Stomach smooth muscle (tissue), 2 donors: Measurements from ENCODE around the gene COL6A3.
A peak's percentile ranks its signal among the peaks of the same experiment; 100 is the strongest.

Experiments used
- H3K27ac ChIP-seq: one replicate; pipeline ENCODE4 v1.7.0; 2013; ENCODE audit warnings: mild to moderate bottlenecking, low read length, inconsistent platforms
- H3K27me3 ChIP-seq, 2 donors: one replicate each; pipeline ENCODE4 v1.7.0; 2013; ENCODE audit warnings: low read length in 2 of 2; ENCODE audit not compliant: insufficient read depth in 2 of 2, control insufficient read depth in 1 of 2
- H3K36me3 ChIP-seq, 2 donors: one replicate each; pipeline ENCODE4 v1.7.0; 2013; ENCODE audit warnings: low read length in 2 of 2; ENCODE audit not compliant: control insufficient read depth in 2 of 2, insufficient read depth in 2 of 2
- H3K4me1 ChIP-seq: one replicate; pipeline ENCODE4 v1.7.0; 2013; ENCODE audit warnings: low read length; ENCODE audit not compliant: control insufficient read depth, insufficient read depth
- H3K4me3 ChIP-seq, 2 donors: one replicate each; pipeline ENCODE4 v1.7.0; 2013; ENCODE audit warnings: low read length in 2 of 2
- H3K9ac ChIP-seq, 2 donors: one replicate each; pipeline ENCODE4 v1.7.0; 2013; ENCODE audit warnings: low read length in 2 of 2, mild to moderate bottlenecking in 1 of 2
- H3K9me3 ChIP-seq, 2 donors: one replicate each; pipeline ENCODE4 v1.7.0; 2013; ENCODE audit warnings: low read length in 2 of 2; ENCODE audit not compliant: control insufficient read depth in 2 of 2
- donor health status: healthy.
- donor health status: Pancreatic carcinoma.

Gene COL6A3

DNA sequence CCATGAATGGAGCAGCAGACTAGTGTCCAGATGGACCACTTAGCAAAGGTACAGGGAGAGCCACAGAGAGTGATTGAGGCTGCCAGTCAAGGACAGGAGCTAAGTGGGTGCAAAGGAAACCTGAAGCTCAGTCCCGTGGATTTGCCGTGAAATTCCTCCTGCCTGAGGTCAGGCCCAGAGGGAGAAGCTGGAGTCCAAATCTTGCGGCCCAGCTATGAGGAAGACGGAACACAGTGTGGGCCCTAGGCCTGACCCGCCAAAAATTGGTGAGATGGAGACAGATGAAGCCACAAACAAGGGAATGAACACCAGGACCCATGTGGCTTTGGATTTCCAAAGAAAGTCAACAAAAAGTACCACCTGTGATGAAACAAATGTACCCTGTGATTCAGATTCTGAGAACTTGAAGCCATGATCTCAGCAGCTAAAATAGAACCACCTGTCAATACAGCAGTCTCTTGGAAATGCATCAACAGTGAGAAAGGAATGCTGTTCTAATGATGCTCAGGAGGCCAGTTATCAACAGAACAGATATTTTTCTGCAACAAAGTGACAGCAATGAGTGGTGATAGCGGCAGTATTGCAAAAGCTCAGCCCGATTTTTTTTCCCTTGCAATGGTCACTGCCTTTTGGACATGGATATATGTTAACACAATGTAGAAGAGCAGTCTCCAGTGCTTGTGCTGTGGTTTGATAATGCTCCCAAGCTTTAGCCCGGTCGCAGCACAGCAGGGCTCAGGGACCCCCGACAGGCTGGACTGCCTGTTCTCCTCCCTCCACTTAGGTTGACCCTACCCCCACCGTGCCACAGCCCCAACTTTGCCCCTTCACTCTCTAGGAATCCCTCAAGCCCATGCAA lies 10.7 kb downstream of the COL6A3 start:
- H3K27ac ChIP-seq = peak overlapping the region; percentile 55
- H3K9me3 ChIP-seq = no peaks in the 10 kb centered on the region
- H3K4me3 ChIP-seq = peak overlapping the region in 1 of 2 donors; percentile 40
- peaks cover 0 to 7% of the 10 kb centered on the region in 2 donors for H3K36me3 ChIP-seq
- no peaks in the 10 kb centered on the region for H3K27me3 ChIP-seq
- H3K9ac ChIP-seq = no peak overlapping the region
- peaks cover 73% of the 10 kb centered on the region for H3K4me1 ChIP-seq

- no peak overlapping the region for H3K27ac ChIP-seq
- no peaks in the 10 kb centered on the region for H3K9me3 ChIP-seq
- H3K4me1 ChIP-seq = peaks cover 52% of the 10 kb centered on the region
- H3K27me3 ChIP-seq = no peaks in the 10 kb centered on the region
- H3K36me3 ChIP-seq = peaks cover 9 to 10% of the 10 kb centered on the region in 2 donors
- no peak overlapping the region for H3K4me3 ChIP-seq
- H3K9ac ChIP-seq = no peak overlapping the region
These were observed 13.8 kb downstream of the COL6A3 start for GRCh38 chr2:237400199-237400598.

DNA sequence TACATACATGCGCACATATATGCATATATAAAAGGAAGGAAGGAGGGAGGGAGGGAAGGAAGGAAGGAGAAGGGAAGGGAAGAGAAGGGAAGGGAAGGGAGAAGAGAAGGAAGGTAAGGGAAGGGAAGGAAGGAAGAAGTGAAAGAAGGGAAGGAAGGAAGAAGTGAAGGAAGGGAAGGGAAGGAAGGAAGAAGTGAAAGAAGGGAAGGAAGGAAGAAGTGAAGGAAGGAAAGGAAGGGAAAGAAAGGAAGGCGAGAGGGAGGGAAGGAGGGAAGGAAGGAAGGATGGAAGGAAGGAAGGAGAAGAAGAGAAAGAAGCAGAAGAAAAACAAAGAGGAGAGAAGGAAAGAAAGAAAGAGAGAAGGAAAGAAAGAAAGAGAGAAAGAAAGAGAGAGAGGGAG lies 16.9 kb downstream of the COL6A3 start:
- Histone ChIP-seq H3K9me3 (no peaks in the 10 kb centered on the region), H3K27me3 (no peaks in the 10 kb centered on the region), H3K36me3 (peaks cover 36 to 37% of the 10 kb centered on the region in 2 donors), H3K9ac (no peak overlapping the region), H3K27ac (no peak overlapping the region), H3K4me1 (peaks cover 38% of the 10 kb centered on the region), H3K4me3 (no peak overlapping the region)

- peaks cover 29% of the 10 kb centered on the region for H3K4me1 ChIP-seq
- H3K9me3 ChIP-seq = no peaks in the 10 kb centered on the region
- no peak overlapping the region for H3K9ac ChIP-seq
- H3K27me3 ChIP-seq = no peaks in the 10 kb centered on the region
- H3K27ac ChIP-seq = no peak overlapping the region
- peaks cover 41 to 43% of the 10 kb centered on the region in 2 donors for H3K36me3 ChIP-seq
- no peak overlapping the region for H3K4me3 ChIP-seq
These were observed 20.4 kb downstream of the COL6A3 start for GRCh38 chr2:237393523-237393922.

DNA sequence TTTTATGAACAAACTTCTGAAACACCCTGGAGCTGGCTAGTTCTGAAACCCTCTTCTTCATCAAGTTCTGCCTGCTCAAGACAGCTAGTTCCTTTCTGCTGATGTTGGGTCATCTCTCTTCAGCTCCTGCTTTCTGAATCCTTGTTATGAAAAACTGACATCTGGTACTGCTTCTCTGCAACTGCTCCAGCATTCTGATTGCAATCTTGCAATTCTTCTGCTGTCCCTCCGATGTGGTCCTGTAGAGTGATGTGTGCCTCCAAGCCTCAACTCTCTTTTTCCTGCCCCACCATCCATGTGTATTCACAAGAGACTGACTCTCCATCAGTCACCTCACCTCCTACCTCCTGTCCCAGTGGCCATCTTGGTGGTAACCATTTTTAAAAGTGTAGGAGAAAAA lies 21.8 kb downstream of the COL6A3 start:
- no peak overlapping the region for H3K4me3 ChIP-seq

GRCh38 chr2:237391140-237391539 lies 22.8 kb downstream of the COL6A3 start:
- H3K9ac ChIP-seq = no peak overlapping the region
- no peaks in the 10 kb centered on the region for H3K27me3 ChIP-seq
- H3K4me1 ChIP-seq = peaks cover 21% of the 10 kb centered on the region
- no peaks in the 10 kb centered on the region for H3K9me3 ChIP-seq
- H3K4me3 ChIP-seq = no peak overlapping the region
- peaks cover 47 to 60% of the 10 kb centered on the region in 2 donors for H3K36me3 ChIP-seq
- peak overlapping the region; percentile 24 for H3K27ac ChIP-seq

More for the DNA sequence above, 21.8 kb downstream of the COL6A3 start:
- no peaks in the 10 kb centered on the region for H3K9me3 ChIP-seq
- peak overlapping the region; percentile 24 for H3K27ac ChIP-seq
- H3K9ac ChIP-seq = no peak overlapping the region
- H3K27me3 ChIP-seq = no peaks in the 10 kb centered on the region
- peaks cover 21% of the 10 kb centered on the region for H3K4me1 ChIP-seq
- H3K36me3 ChIP-seq = peaks cover 47 to 52% of the 10 kb centered on the region in 2 donors

GRCh38 chr2:237390235-237390634 lies 23.7 kb downstream of the COL6A3 start:
- Histone ChIP-seq H3K4me1 (peaks cover 21% of the 10 kb centered on the region), H3K36me3 (peaks cover 42 to 61% of the 10 kb centered on the region in 2 donors), H3K9ac (no peak overlapping the region), H3K27ac (peak overlapping the region; percentile 19), H3K4me3 (no peak overlapping the region), H3K9me3 (no peaks in the 10 kb centered on the region), H3K27me3 (no peaks in the 10 kb centered on the region)

GRCh38 chr2:237389831-237390230 lies 24.1 kb downstream of the COL6A3 start:
- peaks cover 22% of the 10 kb centered on the region for H3K4me1 ChIP-seq
- no peaks in the 10 kb centered on the region for H3K27me3 ChIP-seq
- H3K27ac ChIP-seq = peak overlapping the region; percentile 19
- H3K36me3 ChIP-seq = peaks cover 42 to 60% of the 10 kb centered on the region in 2 donors
- no peak overlapping the region for H3K9ac ChIP-seq
- no peaks in the 10 kb centered on the region for H3K9me3 ChIP-seq
- H3K4me3 ChIP-seq = no peak overlapping the region

DNA sequence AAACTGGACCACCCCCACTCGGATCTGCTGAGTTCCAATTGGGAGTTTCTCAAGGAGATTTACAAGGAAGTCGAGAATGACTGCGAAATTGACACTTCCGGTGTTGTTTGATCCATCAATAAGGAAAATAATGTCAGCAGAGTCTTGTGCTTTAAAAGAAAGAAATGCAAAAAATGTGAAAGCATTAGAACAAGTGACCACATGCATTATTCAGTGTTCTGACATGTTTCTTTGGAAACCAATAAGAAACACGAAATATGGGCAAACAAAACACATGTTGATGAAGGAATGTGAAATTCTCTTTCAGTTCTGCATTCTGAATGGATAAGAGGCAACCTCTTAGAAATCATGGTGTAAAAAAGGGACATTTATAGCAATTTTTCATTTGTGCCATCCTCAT lies 25.9 kb downstream of the COL6A3 start:
- Histone ChIP-seq H3K27me3 (no peaks in the 10 kb centered on the region), H3K9me3 (no peaks in the 10 kb centered on the region), H3K4me1 (peaks cover 25% of the 10 kb centered on the region), H3K9ac (no peak overlapping the region), H3K27ac (peak overlapping the region; percentile 24), H3K36me3 (peaks cover 28 to 47% of the 10 kb centered on the region in 2 donors), H3K4me3 (no peak overlapping the region)

DNA sequence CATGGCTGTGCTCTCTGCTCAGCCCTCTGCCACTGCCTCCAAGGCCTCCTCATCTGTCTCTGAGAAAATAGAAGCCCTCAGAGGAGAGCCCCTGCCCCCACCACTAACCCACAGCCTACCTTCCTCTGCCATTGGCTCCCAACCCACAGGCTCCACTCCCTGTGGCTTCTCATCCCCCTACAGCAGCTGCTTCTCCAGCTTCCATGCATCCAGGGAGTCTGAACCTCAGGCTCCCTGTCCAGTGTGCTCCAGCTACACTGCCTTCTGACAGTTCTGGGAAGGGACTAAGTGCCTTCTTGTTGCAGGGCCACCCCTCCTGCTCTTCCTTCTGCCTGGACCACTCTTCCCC lies 29.3 kb downstream of the COL6A3 start:
- peak overlapping the region; percentile 66 for H3K27ac ChIP-seq
- H3K27me3 ChIP-seq = no peaks in the 10 kb centered on the region
- H3K4me1 ChIP-seq = peaks cover 14% of the 10 kb centered on the region
- no peaks in the 10 kb centered on the region for H3K9me3 ChIP-seq
- H3K4me3 ChIP-seq = no peak overlapping the region
- H3K9ac ChIP-seq = no peak overlapping the region
- H3K36me3 ChIP-seq = peaks cover 43 to 54% of the 10 kb centered on the region in 2 donors

DNA sequence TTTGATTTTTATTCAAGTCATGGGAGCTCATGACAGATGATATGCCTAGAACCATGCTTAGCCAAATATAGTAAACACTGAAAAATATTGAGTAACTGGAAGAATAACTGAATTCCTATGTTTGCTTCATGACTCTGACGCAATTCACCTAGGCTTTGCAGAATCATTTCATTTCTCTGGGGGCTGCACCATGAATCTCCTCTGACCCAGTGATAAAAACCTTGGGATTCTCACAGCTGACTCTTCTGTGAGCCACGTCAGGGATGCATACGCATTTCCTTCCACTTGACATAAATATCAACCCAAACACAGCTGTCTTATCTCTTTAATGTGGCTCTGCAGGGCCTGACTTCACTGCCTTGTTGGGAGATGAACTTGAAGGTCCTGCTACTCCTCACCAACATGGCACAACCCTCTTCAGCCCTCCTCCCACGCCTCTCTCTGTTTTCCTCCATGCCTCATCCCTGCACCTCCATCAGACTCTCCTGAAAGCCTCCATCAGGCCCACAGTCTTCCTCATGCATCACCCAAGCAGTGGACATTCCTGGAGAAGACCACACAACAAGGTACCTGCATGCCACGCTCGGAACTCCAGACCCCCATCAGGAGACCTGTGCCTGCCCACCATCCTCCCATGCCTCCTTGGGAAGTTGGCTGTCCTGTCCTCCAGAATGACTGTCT lies 29.8 kb downstream of the COL6A3 start:
- H3K4me3 ChIP-seq = no peak overlapping the region
- H3K36me3 ChIP-seq = peaks cover 47 to 59% of the 10 kb centered on the region in 2 donors
- H3K27ac ChIP-seq = peak overlapping the region; percentile 66
- no peak overlapping the region for H3K9ac ChIP-seq
- H3K9me3 ChIP-seq = no peaks in the 10 kb centered on the region
- H3K27me3 ChIP-seq = no peaks in the 10 kb centered on the region
- H3K4me1 ChIP-seq = peaks cover 19% of the 10 kb centered on the region
